BE2C (cell line): ENCODE measurements around the gene LENEP.

Experiments used
- DNase-seq: peaks from one replicate; pipeline ENCODE4 v3.0.0-alpha.2; 2020
- H3K27me3 ChIP-seq: fragments of 250-450 bp; sonication (Bioruptor Pico); 2 replicates; pipeline ENCODE4 v1.5.1; 2020; ENCODE audit warnings: mild to moderate bottlenecking
- H3K36me3 ChIP-seq: fragments of 250-450 bp; sonication (Bioruptor Pico); 2 replicates; pipeline ENCODE4 v1.5.1; 2020; ENCODE audit warnings: mild to moderate bottlenecking
- H3K4me1 ChIP-seq: fragments of 250-450 bp; sonication (Bioruptor Pico); 2 replicates; pipeline ENCODE4 v1.5.1; 2020
- H3K4me3 ChIP-seq: 2 replicates; pipeline ENCODE4 v1.5.1; 2011; ENCODE audit warnings: low read depth, low read length
- H3K9me3 ChIP-seq: fragments of 250-450 bp; sonication (Bioruptor Pico); 2 replicates; pipeline ENCODE4 v1.5.1; 2020
- CTCF ChIP-seq: IDR thresholded peaks from 2 replicates; pipeline ENCODE4 v1.5.1; 2012; ENCODE audit warnings: mild to moderate bottlenecking, low read depth, low read length

LENEP gene

GRCh38 chr1:154963643-154964042 lies 29.7 kb upstream of the LENEP start:
- H3K9me3 ChIP-seq = no peaks in the 10 kb centered on the region
- H3K4me1 ChIP-seq = peaks cover 8% of the 10 kb centered on the region
- H3K4me3 ChIP-seq = no peak overlapping the region
- DNase-seq = no peak
- no peaks in the 10 kb centered on the region for H3K27me3 ChIP-seq
- H3K36me3 ChIP-seq = peaks cover 51% of the 10 kb centered on the region
- TF ChIP-seq CTCF = no peak

DNA sequence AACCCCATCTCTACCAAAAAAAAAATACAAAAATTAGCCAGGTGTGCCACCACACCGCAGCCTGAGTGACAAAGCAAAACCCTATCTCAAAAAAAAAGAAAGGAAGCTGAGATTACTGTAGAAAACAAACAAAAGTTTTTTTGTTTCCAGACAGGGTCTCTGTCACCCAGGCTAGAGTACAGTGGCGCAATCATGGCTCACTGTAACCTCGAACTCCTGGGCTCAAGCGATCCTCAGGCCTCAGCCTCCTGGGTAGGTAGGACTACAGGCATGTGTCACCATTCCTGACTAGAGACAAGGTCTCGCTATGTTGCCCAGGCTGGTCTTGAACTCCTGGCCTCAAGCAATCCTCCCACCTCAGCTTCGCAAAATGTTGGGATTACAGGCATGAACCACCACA lies 29.0 kb upstream of the LENEP start:
- H3K4me1 ChIP-seq = peaks cover 12% of the 10 kb centered on the region
- H3K27me3 ChIP-seq = no peaks in the 10 kb centered on the region
- DNase-seq = no peak
- TF ChIP-seq CTCF = no peak
- no peak overlapping the region for H3K4me3 ChIP-seq
- H3K9me3 ChIP-seq = no peaks in the 10 kb centered on the region
- H3K36me3 ChIP-seq = peaks cover 44% of the 10 kb centered on the region

- H3K9me3 ChIP-seq = no peaks in the 10 kb centered on the region
- no peak for TF ChIP-seq CTCF
- no peaks in the 10 kb centered on the region for H3K27me3 ChIP-seq
- no peak overlapping the region for H3K4me3 ChIP-seq
- DNase-seq = no peak
- peaks cover 13% of the 10 kb centered on the region for H3K4me1 ChIP-seq
- H3K36me3 ChIP-seq = peaks cover 40% of the 10 kb centered on the region
Observed at GRCh38 chr1:154966111-154966510, 27.3 kb upstream of the LENEP start.

- no peak for DNase-seq
- H3K27me3 ChIP-seq = no peaks in the 10 kb centered on the region
- no peak overlapping the region for H3K4me3 ChIP-seq
- no peak for TF ChIP-seq CTCF
- H3K4me1 ChIP-seq = peaks cover 19% of the 10 kb centered on the region
- peaks cover 40% of the 10 kb centered on the region for H3K36me3 ChIP-seq
- H3K9me3 ChIP-seq = no peaks in the 10 kb centered on the region
Observed at GRCh38 chr1:154967331-154967950, 25.9 kb upstream of the LENEP start.

DNA sequence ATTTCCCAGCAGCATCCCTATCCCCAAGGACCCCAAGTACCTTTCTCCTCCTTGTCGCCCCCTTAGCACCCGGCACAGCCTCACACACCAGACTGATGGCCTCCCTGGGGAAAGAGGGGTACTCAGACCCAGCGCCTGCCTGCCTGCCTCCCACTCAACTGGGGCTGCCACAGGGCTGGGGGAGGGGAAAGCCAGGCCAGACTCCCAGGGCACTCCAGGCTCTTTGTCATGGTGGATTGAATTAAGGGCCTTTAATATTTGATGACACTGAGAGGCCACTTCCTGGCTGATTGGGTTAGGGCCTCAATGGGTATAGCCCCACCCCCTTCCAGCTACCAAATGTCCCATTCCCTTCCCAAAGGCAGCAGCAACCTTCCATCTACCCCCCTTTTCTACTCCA lies 24.7 kb upstream of the LENEP start:
- H3K4me3 ChIP-seq = peak overlapping the region; percentile 84
- H3K27me3 ChIP-seq = no peaks in the 10 kb centered on the region
- H3K36me3 ChIP-seq = peaks cover 40% of the 10 kb centered on the region
- peak; percentile 80 for DNase-seq
- TF ChIP-seq CTCF = no peak
- peaks cover 18% of the 10 kb centered on the region for H3K4me1 ChIP-seq
- no peaks in the 10 kb centered on the region for H3K9me3 ChIP-seq

- no peak for TF ChIP-seq CTCF
- peaks cover 18% of the 10 kb centered on the region for H3K4me1 ChIP-seq
- H3K36me3 ChIP-seq = peaks cover 40% of the 10 kb centered on the region
- no peaks in the 10 kb centered on the region for H3K9me3 ChIP-seq
- H3K27me3 ChIP-seq = no peaks in the 10 kb centered on the region
- no peak for DNase-seq
- H3K4me3 ChIP-seq = peak overlapping the region; percentile 84
Observed at GRCh38 chr1:154969246-154969645, 24.1 kb upstream of the LENEP start.
